SK-N-SH treated with all-trans-retinoic acid at 6 μM for 48 hours (cell line): ENCODE results near the gene C7orf33.

ENCODE experiments used
- ATAC-seq: fragments of 200-7000 bp; cut with Tn5 transposase; 3 replicates; pipeline ENCODE4 v1.9.1; 2020; ENCODE audit warnings: mild to moderate bottlenecking, moderate library complexity
- ARNTL ChIP-seq: fragments of 450-650 bp; formaldehyde crosslinking; IDR thresholded peaks from 2 replicates; pipeline ENCODE4 v1.5.0; 2020; ENCODE audit warnings: low read depth, mild to moderate bottlenecking, moderate library complexity, borderline replicate concordance
- BACH2 ChIP-seq: fragments of 250-450 bp; sonication (Bioruptor Pico); IDR thresholded peaks from 2 replicates; pipeline ENCODE4 v1.9.0; 2021; ENCODE audit warnings: mild to moderate bottlenecking, borderline replicate concordance
- CREB5 ChIP-seq: fragments of 250-450 bp; sonication (Bioruptor Pico); IDR thresholded peaks from 2 replicates; pipeline ENCODE4 v1.5.1; 2020; ENCODE audit warnings: low read depth, mild to moderate bottlenecking, moderate library complexity
- CSDC2 ChIP-seq: fragments of 250-450 bp; sonication (Bioruptor Pico); IDR thresholded peaks from 2 replicates; pipeline ENCODE4 v1.5.0; 2020; ENCODE audit warnings: mild to moderate bottlenecking, moderate library complexity
- CSRNP3 ChIP-seq: fragments of 250-450 bp; sonication (Bioruptor Pico); IDR thresholded peaks from 2 replicates; pipeline ENCODE4 v1.5.1; 2021; ENCODE audit warnings: mild to moderate bottlenecking, moderate library complexity
- ESRRG ChIP-seq: fragments of 250-450 bp; sonication (Bioruptor Pico); IDR thresholded peaks from 2 replicates; pipeline ENCODE4 v1.6.1; 2021; ENCODE audit warnings: mild to moderate bottlenecking
- GLIS3 ChIP-seq: fragments of 250-450 bp; sonication (Bioruptor Pico); IDR thresholded peaks from 2 replicates; pipeline ENCODE4 v1.5.0; 2020; ENCODE audit warnings: mild to moderate bottlenecking, moderate library complexity
- ISL1 ChIP-seq: fragments of 250-450 bp; sonication (Bioruptor Pico); IDR thresholded peaks from 2 replicates; pipeline ENCODE4 v2.1.2; 2022; ENCODE audit warnings: mild to moderate bottlenecking, moderate library complexity
- OSR1 ChIP-seq: fragments of 250-450 bp; sonication (Bioruptor Pico); IDR thresholded peaks from 2 replicates; pipeline ENCODE4 v1.8.0; 2022; ENCODE audit warnings: moderate library complexity, mild to moderate bottlenecking, inconsistent platforms
- POU6F1 ChIP-seq: fragments of 250-450 bp; sonication (Bioruptor Pico); IDR thresholded peaks from 2 replicates; pipeline ENCODE4 v1.8.0; 2021; ENCODE audit warnings: low read depth, mild to moderate bottlenecking, moderate library complexity, borderline replicate concordance
- PPARA ChIP-seq: fragments of 250-450 bp; sonication (Bioruptor Pico); IDR thresholded peaks from 2 replicates; pipeline ENCODE4 v1.5.0; 2020; ENCODE audit warnings: mild to moderate bottlenecking, borderline replicate concordance
- RARB ChIP-seq: fragments of 250-450 bp; sonication (Bioruptor Pico); IDR thresholded peaks from 2 replicates; pipeline ENCODE4 v1.8.0; 2021; ENCODE audit warnings: mild to moderate bottlenecking, moderate library complexity
- SNAI2 ChIP-seq: fragments of 250-450 bp; sonication (Bioruptor Pico); IDR thresholded peaks from 2 replicates; pipeline ENCODE4 v1.5.0; 2020; ENCODE audit warnings: mild to moderate bottlenecking, moderate library complexity
- TCF4 ChIP-seq: fragments of 250-450 bp; sonication (Bioruptor Pico); IDR thresholded peaks from 2 replicates; pipeline ENCODE4 v1.8.0; 2021; ENCODE audit warnings: mild to moderate bottlenecking, moderate library complexity, borderline replicate concordance
- TOX ChIP-seq: fragments of 250-450 bp; sonication (Bioruptor Pico); IDR thresholded peaks from 2 replicates; pipeline ENCODE4 v1.8.0; 2021; ENCODE audit warnings: mild to moderate bottlenecking, moderate library complexity, borderline replicate concordance
- TSHZ2 ChIP-seq: fragments of 250-450 bp; sonication (Bioruptor Pico); IDR thresholded peaks from 2 replicates; pipeline ENCODE4 v1.5.0; 2020; ENCODE audit warnings: mild to moderate bottlenecking, moderate library complexity
- ZC3H10 ChIP-seq: fragments of 250-450 bp; sonication (Bioruptor Pico); IDR thresholded peaks from 2 replicates; pipeline ENCODE4 v1.5.1; 2021; ENCODE audit warnings: mild to moderate bottlenecking, moderate library complexity
- ZFP30 ChIP-seq: fragments of 450-650 bp; formaldehyde crosslinking; IDR thresholded peaks from 2 replicates; pipeline ENCODE4 v1.5.0; 2022; ENCODE audit warnings: mild to moderate bottlenecking, moderate library complexity
- ZNF565 ChIP-seq: fragments of 450-650 bp; formaldehyde crosslinking; conservative IDR thresholded peaks from 2 replicates; pipeline ENCODE4 v1.5.0; 2020; ENCODE audit warnings: low read depth, mild to moderate bottlenecking, moderate library complexity
- ZNF70 ChIP-seq: fragments of 450-650 bp; formaldehyde crosslinking; IDR thresholded peaks from 2 replicates; pipeline ENCODE4 v1.5.0; 2020; ENCODE audit warnings: mild to moderate bottlenecking, moderate library complexity
- ZNF8 ChIP-seq: fragments of 450-650 bp; formaldehyde crosslinking; IDR thresholded peaks from 2 replicates; pipeline ENCODE4 v1.5.0; 2020; ENCODE audit warnings: mild to moderate bottlenecking, moderate library complexity

The C7orf33 gene

GRCh38 chr7:148581624-148582023 is 8.9 kb upstream of the C7orf33 start:
- TF ChIP-seq ZNF565 (no peak), ZNF70 (CRISPR knock-in tag) (no peak), TCF4 (CRISPR knock-in tag) (no peak), PPARA (CRISPR knock-in tag) (no peak), ZFP30 (CRISPR knock-in tag) (no peak), TSHZ2 (CRISPR knock-in tag) (no peak), ESRRG (CRISPR knock-in tag) (no peak), BACH2 (CRISPR knock-in tag) (no peak), RARB (CRISPR knock-in tag) (no peak), POU6F1 (CRISPR knock-in tag) (no peak), ZC3H10 (CRISPR knock-in tag) (no peak), OSR1 (CRISPR knock-in tag) (no peak), CSDC2 (no peak), GLIS3 (CRISPR knock-in tag) (no peak)

GRCh38 chr7:148584154-148584827 is 6.3 kb upstream of the C7orf33 start:
- peak; percentile 52 for ATAC-seq
- TF ChIP-seq POU6F1 (CRISPR knock-in tag) (no peak), TOX (CRISPR knock-in tag) (no peak), CSDC2 (no peak), PPARA (CRISPR knock-in tag) (no peak), ZNF8 (no peak), CREB5 (CRISPR knock-in tag) (no peak), OSR1 (CRISPR knock-in tag) (no peak), ARNTL (CRISPR knock-in tag) (no peak), SNAI2 (CRISPR knock-in tag) (no peak), CSRNP3 (CRISPR knock-in tag) (no peak)
- TF ChIP-seq, all 23 proteins: peak for 0

More at GRCh38 chr7:148581624-148582023, 8.9 kb upstream of the C7orf33 start:
- no peak for ATAC-seq

- ATAC-seq: no peak
- TF ChIP-seq ZC3H10 (CRISPR knock-in tag) (no peak), ZNF70 (CRISPR knock-in tag) (no peak), ISL1 (CRISPR knock-in tag) (no peak)
- TF ChIP-seq, all 23 proteins: peak for 0
Measured at GRCh38 chr7:148585399-148585798, 5.2 kb upstream of the C7orf33 start.
